GM23338 (cell line): Measurements from ENCODE around the gene MELTF. TPM values are rescaled to one million over a fixed set of nuclear protein-coding genes. Genes with fewer than 3 reads are reported as not detected.

Source experiments
- ATAC-seq: fragments of 200-7000 bp; cut with Tn5 transposase; 3 replicates; pipeline ENCODE4 v1.9.1; 2020
- DNase-seq: peaks from one replicate; pipeline ENCODE4 v3.0.0-alpha.2; 2015; ENCODE audit warnings: low spot score
- H2AFZ ChIP-seq: fragments of 200-600 bp; sonication (generic); 2 replicates; pipeline ENCODE4 v1.8.0; 2016; ENCODE audit warnings: antibody characterized with exemption, mild to moderate bottlenecking, moderate library complexity
- H3F3A ChIP-seq: fragments of 200-600 bp; sonication (generic); replicated peaks from 2 replicates; pipeline ENCODE4 v1.8.0; 2017; ENCODE audit warnings: antibody characterized with exemption, mixed run types, low read depth
- H3K27ac ChIP-seq: fragments of 200-600 bp; sonication (generic); 2 replicates; pipeline ENCODE4 v1.6.1; 2016; ENCODE audit warnings: low read depth
- H3K27me3 ChIP-seq: fragments of 200-600 bp; sonication (generic); 2 replicates; pipeline ENCODE4 v1.8.0; 2016; ENCODE audit warnings: mild to moderate bottlenecking, mixed run types, moderate library complexity; ENCODE audit not compliant: insufficient read depth
- H3K36me3 ChIP-seq: fragments of 200-600 bp; sonication (generic); 2 replicates; pipeline ENCODE4 v1.8.0; 2016; ENCODE audit warnings: mild to moderate bottlenecking; ENCODE audit not compliant: insufficient read depth
- H3K4me1 ChIP-seq: fragments of 200-600 bp; sonication (generic); 2 replicates; pipeline ENCODE4 v1.8.0; 2016; ENCODE audit warnings: mild to moderate bottlenecking, moderate library complexity; ENCODE audit not compliant: insufficient read depth
- H3K4me2 ChIP-seq: fragments of 200-600 bp; sonication (generic); 2 replicates; pipeline ENCODE4 v1.7.1; 2017; ENCODE audit warnings: mixed run types
- H3K4me3 ChIP-seq: fragments of 200-600 bp; sonication (generic); 2 replicates; pipeline ENCODE4 v1.6.1; 2016; ENCODE audit warnings: mixed run types
- H3K79me2 ChIP-seq: fragments of 200-600 bp; sonication (generic); replicated peaks from 2 replicates; pipeline ENCODE4 v1.8.0; 2017; ENCODE audit warnings: mild to moderate bottlenecking; ENCODE audit not compliant: insufficient read depth
- H3K9me2 ChIP-seq: fragments of 200-600 bp; sonication (generic); 2 replicates; pipeline ENCODE4 v1.8.0; 2017; ENCODE audit not compliant: insufficient read depth
- H4K20me1 ChIP-seq: fragments of 200-600 bp; sonication (generic); replicated peaks from 2 replicates; pipeline ENCODE4 v1.8.0; 2017; ENCODE audit warnings: mild to moderate bottlenecking; ENCODE audit not compliant: insufficient read depth
- H3K27ac Mint-ChIP-seq: 2 replicates; pipeline ENCODE4 v1.8.0; 2020; ENCODE audit warnings: inconsistent platforms, mild to moderate bottlenecking, moderate library complexity, mixed read lengths
- H3K27me3 Mint-ChIP-seq: 3 replicates; pipeline ENCODE4 v1.8.0; 2022; ENCODE audit warnings: low read depth, mild to moderate bottlenecking, moderate library complexity, mixed read lengths, inconsistent platforms; ENCODE audit not compliant: insufficient read depth, poor library complexity
- H3K36me3 Mint-ChIP-seq: 3 replicates; pipeline ENCODE4 v1.8.0; 2021; ENCODE audit warnings: low read depth, mild to moderate bottlenecking, inconsistent platforms, moderate library complexity, mixed read lengths
- H3K4me1 Mint-ChIP-seq: 3 replicates; pipeline ENCODE4 v1.8.0; 2020; ENCODE audit warnings: mild to moderate bottlenecking, inconsistent platforms, mixed read lengths
- H3K4me3 Mint-ChIP-seq: 3 replicates; pipeline ENCODE4 v1.8.0; 2021; ENCODE audit warnings: moderate library complexity, mild to moderate bottlenecking, inconsistent platforms, mixed read lengths
- H3K9me3 Mint-ChIP-seq: 3 replicates; pipeline ENCODE4 v1.8.0; 2020; ENCODE audit warnings: moderate library complexity, mild to moderate bottlenecking, inconsistent platforms, mixed read lengths
- CREB1 ChIP-seq: fragments of 250-450 bp; sonication (Bioruptor Pico); IDR thresholded peaks from 2 replicates; pipeline ENCODE4 v1.5.0; 2020; ENCODE audit warnings: low read depth, mild to moderate bottlenecking, moderate library complexity
- ETS1 ChIP-seq: IDR thresholded peaks from 2 replicates; pipeline ENCODE4 v1.6.1; 2016; ENCODE audit warnings: antibody characterized with exemption
- EZH2 ChIP-seq: fragments of 200-600 bp; sonication (generic); IDR thresholded peaks from one replicate; pipeline ENCODE4 v1.8.0; 2017; ENCODE audit warnings: antibody characterized with exemption, mild to moderate bottlenecking, low read depth; ENCODE audit not compliant: unreplicated experiment
- EZH2phosphoT487 ChIP-seq: fragments of 200-600 bp; sonication (generic); IDR thresholded peaks from one replicate; pipeline ENCODE4 v1.8.1; 2018; ENCODE audit warnings: antibody characterized with exemption; ENCODE audit not compliant: unreplicated experiment
- JUNB ChIP-seq: IDR thresholded peaks from one replicate; pipeline ENCODE4 v1.6.1; 2016; ENCODE audit warnings: antibody characterized with exemption; ENCODE audit not compliant: unreplicated experiment
- NANOG ChIP-seq: IDR thresholded peaks from 2 replicates; pipeline ENCODE4 v1.6.1; 2016; ENCODE audit warnings: antibody characterized with exemption, borderline replicate concordance
- POLR2AphosphoS5 ChIP-seq: IDR thresholded peaks from 2 replicates; pipeline ENCODE4 v1.6.1; 2016; ENCODE audit warnings: antibody characterized with exemption, low read depth
- REST ChIP-seq: IDR thresholded peaks from one replicate; pipeline ENCODE4 v1.6.1; 2018; ENCODE audit warnings: antibody characterized with exemption; ENCODE audit not compliant: unreplicated experiment
- STAT1 ChIP-seq: IDR thresholded peaks from one replicate; pipeline ENCODE4 v1.6.1; 2016; ENCODE audit warnings: antibody characterized with exemption; ENCODE audit not compliant: unreplicated experiment
- ZNF114 ChIP-seq: fragments of 250-450 bp; sonication (Bioruptor Pico); IDR thresholded peaks from 2 replicates; pipeline ENCODE4 v1.5.0; 2020; ENCODE audit warnings: mild to moderate bottlenecking, moderate library complexity
- ZNF331 ChIP-seq: fragments of 250-450 bp; sonication (Bioruptor Pico); IDR thresholded peaks from 2 replicates; pipeline ENCODE4 v1.5.0; 2020; ENCODE audit warnings: low read depth, mild to moderate bottlenecking, moderate library complexity
- ZNF462 ChIP-seq: fragments of 250-450 bp; sonication (Bioruptor Pico); IDR thresholded peaks from 2 replicates; pipeline ENCODE4 v1.5.0; 2020; ENCODE audit warnings: mild to moderate bottlenecking, moderate library complexity
- polyA plus RNA-seq: library from polyadenylated mRNA; unstranded; fragments of >200 nt; fragmentation: Nextera tagmentation; extraction: Ambion mirVana; gene quantifications from 2 replicates; pipeline ENCODE4 v1.2.1, GENCODE V29; 2016
- total RNA-seq: library from RNA; depleted of rRNA; stranded (reverse); fragments of >200 nt; shearing (Covaris generic); gene quantifications from 2 replicates; pipeline ENCODE4 v1.2.3, GENCODE V29; 2014
- TF ChIP-seq, protein P1 (sequence below), 2 experiments: fragments of 200-600 bp in 1 of 2; sonication (generic) in 1 of 2; conservative IDR thresholded peaks; 2 replicates each; pipeline versions ENCODE4 v1.5.1 to v1.6.1; 2016 to 2017; ENCODE audit warnings: antibody characterized with exemption in 2 of 2, low read depth in 2 of 2, mild to moderate bottlenecking in 2 of 2, moderate library complexity in 1 of 2

Gene MELTF
- total and polyA plus RNA-seq, 2 experiments from 2014 or later = 1.4 to 5.2 TPM

GRCh38 chr3:197041875-197042488, 12.4 kb upstream of the MELTF start:
- H3K4me2 ChIP-seq = no peak overlapping the region
- no peaks in the 10 kb centered on the region for H3K27me3 ChIP-seq
- H3K79me2 ChIP-seq = no peaks in the 10 kb centered on the region
- ATAC-seq (no peak), DNase-seq (no peak)
- no peaks in the 10 kb centered on the region for H3K36me3 ChIP-seq
- no peaks in the 10 kb centered on the region for H3K9me2 ChIP-seq
- TF ChIP-seq ZNF462 (CRISPR knock-in tag) (no peak), STAT1 (no peak), POLR2AphosphoS5 (no peak), NANOG (no peak), EZH2 (no peak), ZNF331 (CRISPR knock-in tag) (no peak), EZH2phosphoT487 (no peak), REST (no peak), ETS1 (no peak), JUNB (no peak), CREB1 (CRISPR knock-in tag) (no peak), ZNF114 (CRISPR knock-in tag) (no peak)
- TF ChIP-seq, protein P1, sequence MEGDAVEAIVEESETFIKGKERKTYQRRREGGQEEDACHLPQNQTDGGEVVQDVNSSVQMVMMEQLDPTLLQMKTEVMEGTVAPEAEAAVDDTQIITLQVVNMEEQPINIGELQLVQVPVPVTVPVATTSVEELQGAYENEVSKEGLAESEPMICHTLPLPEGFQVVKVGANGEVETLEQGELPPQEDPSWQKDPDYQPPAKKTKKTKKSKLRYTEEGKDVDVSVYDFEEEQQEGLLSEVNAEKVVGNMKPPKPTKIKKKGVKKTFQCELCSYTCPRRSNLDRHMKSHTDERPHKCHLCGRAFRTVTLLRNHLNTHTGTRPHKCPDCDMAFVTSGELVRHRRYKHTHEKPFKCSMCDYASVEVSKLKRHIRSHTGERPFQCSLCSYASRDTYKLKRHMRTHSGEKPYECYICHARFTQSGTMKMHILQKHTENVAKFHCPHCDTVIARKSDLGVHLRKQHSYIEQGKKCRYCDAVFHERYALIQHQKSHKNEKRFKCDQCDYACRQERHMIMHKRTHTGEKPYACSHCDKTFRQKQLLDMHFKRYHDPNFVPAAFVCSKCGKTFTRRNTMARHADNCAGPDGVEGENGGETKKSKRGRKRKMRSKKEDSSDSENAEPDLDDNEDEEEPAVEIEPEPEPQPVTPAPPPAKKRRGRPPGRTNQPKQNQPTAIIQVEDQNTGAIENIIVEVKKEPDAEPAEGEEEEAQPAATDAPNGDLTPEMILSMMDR (conservative IDR thresholded peaks at IDR 0.05; ENCODE audit: low read depth in 2 of 2) = no peak
- Mint-ChIP-seq H3K9me3 (no peaks in the 10 kb centered on the region), H3K36me3 (peaks cover 10% of the 10 kb centered on the region; the same call in 2 of the 3 replicates), H3K4me1 (no peaks in the 10 kb centered on the region; the same call in 2 of the 3 replicates), H3K27me3 (no peaks in the 10 kb centered on the region), H3K4me3 (no peak overlapping the region), H3K27ac (no peak overlapping the region; the same call in 1 of the 2 replicates)
- 0 out of 2 replicates have a peak, but pooled peaks cover 4% of the 10 kb centered on the region for H3F3A ChIP-seq
- H3K4me1 ChIP-seq = no peaks in the 10 kb centered on the region
- no peaks in the 10 kb centered on the region for H4K20me1 ChIP-seq
- H2AFZ ChIP-seq = no peak overlapping the region
- H3K4me3 ChIP-seq = no peak overlapping the region
- peak overlapping the region; percentile 12; the same call in 1 of the 2 replicates for H3K27ac ChIP-seq
